Stomach (tissue), 9 donors: ENCODE data around the gene ZNF423. TPM values are rescaled to one million over a fixed set of nuclear protein-coding genes. Genes with fewer than 3 reads are reported as not detected.

ENCODE experiments used
- DNase-seq, 2 donors: peaks; one replicate each; pipeline versions ENCODE4 v3.0.0 to v3.0.0-alpha.2; 2013 to 2019
- H3K27ac ChIP-seq, 5 donors: fragments of 200-600 bp in 4 of 5; sonication (generic) in 4 of 5; one replicate each; pipeline ENCODE4 v1.5.1; 2013 to 2019; ENCODE audit warnings: mild to moderate bottlenecking in 1 of 5, moderate library complexity in 1 of 5
- H3K27me3 ChIP-seq, 3 donors: fragments of 200-600 bp; sonication (generic); one replicate each; pipeline ENCODE4 v1.5.1; 2017 to 2019; ENCODE audit warnings: mixed run types in 1 of 3
- H3K36me3 ChIP-seq, 4 donors: fragments of 200-600 bp; sonication (generic); 1 replicate in 3 of 4; 2 replicates in 1 of 4; pipeline ENCODE4 v1.5.1; 2016 to 2019
- H3K4me1 ChIP-seq, 4 donors: fragments of 200-600 bp; sonication (generic); one replicate each; pipeline ENCODE4 v1.5.1; 2016 to 2019
- H3K4me3 ChIP-seq, 4 donors: fragments of 200-600 bp; sonication (generic) in 3 of 4; one replicate each; pipeline ENCODE4 v1.5.1; 2016 to 2019; ENCODE audit warnings: mild to moderate bottlenecking in 1 of 4
- H3K9me3 ChIP-seq, 4 donors: fragments of 200-600 bp; sonication (generic); one replicate each; pipeline ENCODE4 v1.5.1; 2016 to 2019
- EP300 ChIP-seq: sonication (generic); formaldehyde crosslinking; IDR thresholded peaks from one replicate; pipeline ENCODE4 v1.6.1; 2017; ENCODE audit warnings: antibody characterized with exemption
- POLR2A ChIP-seq, 4 donors: fragments of 450-650 bp; IDR thresholded peaks; one replicate each; pipeline ENCODE4 v1.6.1; 2016; ENCODE audit warnings: antibody characterized with exemption in 4 of 4, control low read depth in 2 of 4, mild to moderate bottlenecking in 1 of 4, moderate library complexity in 1 of 4
- POLR2AphosphoS5 ChIP-seq, 3 donors: sonication (generic); formaldehyde crosslinking; IDR thresholded peaks; one replicate each; pipeline ENCODE4 v1.6.1; 2016; ENCODE audit warnings: antibody characterized with exemption in 3 of 3
- whole genome bisulfite sequencing, 5 donors: extraction: QIAGEN DNeasy Blood & Tissue Kit in 3 of 5; methylation state at CpG; one replicate each; pipeline versions ENCODE4 v1.1.5 to v1.1.7; 2013 to 2018; 5-methylcytosine and 5-hydroxymethylcytosine counted together
- intact Hi-C: fragments of 100-400 bp; cut with DNase I; formaldehyde crosslinking; loops from one replicate; pipeline ENCODE4 v1.15.1; 2023; ENCODE audit warnings: low total_unique reads
- polyA plus RNA-seq, 3 donors: library from polyadenylated mRNA; stranded (reverse); fragments of 200-250 nt; gene quantifications; one replicate each; pipeline ENCODE4 v1.2.3, GENCODE V29; 2013
- total RNA-seq, 5 donors: library from RNA; depleted of rRNA; stranded (reverse); fragments of >200 nt; gene quantifications; one replicate each; pipeline versions ENCODE4 v1.1.0 to v1.2.3, GENCODE V29; 2014 to 2016
- TF ChIP-seq, protein P1 (sequence below), 7 experiments: fragments of 450-650 bp in 4 of 7; fragments of 200-600 bp in 3 of 7; sonication (generic) in 3 of 7; IDR thresholded peaks; one replicate each; pipeline ENCODE4 v1.5.1; 2016 to 2019; ENCODE audit warnings: antibody characterized with exemption in 7 of 7, control low read depth in 2 of 7, mild to moderate bottlenecking in 1 of 7
- donor health status: healthy with polysubstance abuse.
- donor health status: Bipolar disorder and iron deficiency.
- donor health status: healthy.

ZNF423 gene
- total and polyA plus RNA-seq, 8 donors, result 0.29 to 3.5 (median 1.0) TPM

DNA sequence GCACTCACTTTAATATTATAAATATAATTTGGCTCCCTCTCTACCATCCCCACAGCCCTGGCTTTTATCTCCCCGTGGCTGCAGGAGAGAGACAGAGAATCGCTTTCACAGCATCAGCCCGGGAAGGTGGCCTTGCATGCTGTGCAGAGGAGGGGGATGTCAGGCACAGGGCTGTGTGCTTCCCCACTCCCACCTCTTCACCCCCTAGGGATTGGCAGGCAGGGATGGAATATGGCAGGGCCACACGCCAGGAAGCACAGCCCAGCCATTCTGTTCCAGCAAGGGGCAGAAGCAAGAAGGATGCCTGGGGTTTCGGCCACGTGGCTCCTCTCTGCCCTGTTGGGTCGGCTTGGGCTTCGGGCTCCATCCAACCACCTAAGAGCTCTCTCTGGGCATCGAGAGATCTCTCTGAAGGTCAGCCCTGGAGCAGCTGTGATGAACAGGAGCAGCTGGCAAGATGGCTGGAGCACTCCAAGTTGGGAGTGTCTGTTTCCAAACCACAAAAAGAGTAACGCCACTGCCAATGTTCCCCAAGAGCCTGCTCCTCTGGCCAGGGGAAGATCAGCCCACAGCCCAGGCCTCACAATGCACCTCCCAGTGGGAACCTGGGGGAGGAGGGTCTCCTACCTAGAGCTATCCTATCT is 259.1 kb downstream of the ZNF423 start:
- H3K4me1 ChIP-seq, result peaks cover 0 to 18% (median 8%) of the 10 kb centered on the region in 4 donors
- WGBS, 5 donors, result 60 to 72% (median 70%) methylated on average over 5 to 10 of the region's 10 CpGs
- no peaks in the 10 kb centered on the region for H3K36me3 ChIP-seq
- peak overlapping the region in 3 of 5 donors; percentile 5 to 43 (median 41) for H3K27ac ChIP-seq
- DNase-seq, result peak in 1 of 2 donors; percentile 24
- no peaks in the 10 kb centered on the region for H3K27me3 ChIP-seq
- no peak overlapping the region for H3K4me3 ChIP-seq
- intact Hi-C loops, result loop anchor here (10.0 kb wide), 1 partner anchor 102 kb away; no protein-coding TSS in a partner anchor
- TF ChIP-seq, protein P1, sequence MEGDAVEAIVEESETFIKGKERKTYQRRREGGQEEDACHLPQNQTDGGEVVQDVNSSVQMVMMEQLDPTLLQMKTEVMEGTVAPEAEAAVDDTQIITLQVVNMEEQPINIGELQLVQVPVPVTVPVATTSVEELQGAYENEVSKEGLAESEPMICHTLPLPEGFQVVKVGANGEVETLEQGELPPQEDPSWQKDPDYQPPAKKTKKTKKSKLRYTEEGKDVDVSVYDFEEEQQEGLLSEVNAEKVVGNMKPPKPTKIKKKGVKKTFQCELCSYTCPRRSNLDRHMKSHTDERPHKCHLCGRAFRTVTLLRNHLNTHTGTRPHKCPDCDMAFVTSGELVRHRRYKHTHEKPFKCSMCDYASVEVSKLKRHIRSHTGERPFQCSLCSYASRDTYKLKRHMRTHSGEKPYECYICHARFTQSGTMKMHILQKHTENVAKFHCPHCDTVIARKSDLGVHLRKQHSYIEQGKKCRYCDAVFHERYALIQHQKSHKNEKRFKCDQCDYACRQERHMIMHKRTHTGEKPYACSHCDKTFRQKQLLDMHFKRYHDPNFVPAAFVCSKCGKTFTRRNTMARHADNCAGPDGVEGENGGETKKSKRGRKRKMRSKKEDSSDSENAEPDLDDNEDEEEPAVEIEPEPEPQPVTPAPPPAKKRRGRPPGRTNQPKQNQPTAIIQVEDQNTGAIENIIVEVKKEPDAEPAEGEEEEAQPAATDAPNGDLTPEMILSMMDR (IDR thresholded peaks at IDR 0.05), result no peak
- TF ChIP-seq EP300, result no peak
- H3K9me3 ChIP-seq, result no peaks in the 10 kb centered on the region

- DNase-seq, result peak; percentile 21 to 58
- Histone ChIP-seq H3K36me3 (no peaks in the 10 kb centered on the region), H3K4me1 (peaks cover 0 to 18% (median 8%) of the 10 kb centered on the region in 4 donors), H3K27me3 (no peaks in the 10 kb centered on the region), H3K27ac (peak overlapping the region in 3 of 5 donors; percentile 5 to 43 (median 41)), H3K9me3 (no peaks in the 10 kb centered on the region), H3K4me3 (peak overlapping the region in 1 of 4 donors; percentile 7)
- TF ChIP-seq, protein P1 (IDR thresholded peaks at IDR 0.05), result no peak
- TF ChIP-seq POLR2A (IDR thresholded peaks at IDR 0.05) (no peak), POLR2AphosphoS5 (IDR thresholded peaks at IDR 0.05) (no peak), EP300 (no peak)
- 27 to 48% (median 39%) methylated on average over 11 of the region's 11 CpGs for WGBS, 5 donors
- intact Hi-C loops, result loop anchor here (10.0 kb wide), 1 partner anchor 101 kb away; no protein-coding TSS in a partner anchor
These were observed 259.8 kb downstream of the ZNF423 start for GRCh38 chr16:49596068-49596467.

DNA sequence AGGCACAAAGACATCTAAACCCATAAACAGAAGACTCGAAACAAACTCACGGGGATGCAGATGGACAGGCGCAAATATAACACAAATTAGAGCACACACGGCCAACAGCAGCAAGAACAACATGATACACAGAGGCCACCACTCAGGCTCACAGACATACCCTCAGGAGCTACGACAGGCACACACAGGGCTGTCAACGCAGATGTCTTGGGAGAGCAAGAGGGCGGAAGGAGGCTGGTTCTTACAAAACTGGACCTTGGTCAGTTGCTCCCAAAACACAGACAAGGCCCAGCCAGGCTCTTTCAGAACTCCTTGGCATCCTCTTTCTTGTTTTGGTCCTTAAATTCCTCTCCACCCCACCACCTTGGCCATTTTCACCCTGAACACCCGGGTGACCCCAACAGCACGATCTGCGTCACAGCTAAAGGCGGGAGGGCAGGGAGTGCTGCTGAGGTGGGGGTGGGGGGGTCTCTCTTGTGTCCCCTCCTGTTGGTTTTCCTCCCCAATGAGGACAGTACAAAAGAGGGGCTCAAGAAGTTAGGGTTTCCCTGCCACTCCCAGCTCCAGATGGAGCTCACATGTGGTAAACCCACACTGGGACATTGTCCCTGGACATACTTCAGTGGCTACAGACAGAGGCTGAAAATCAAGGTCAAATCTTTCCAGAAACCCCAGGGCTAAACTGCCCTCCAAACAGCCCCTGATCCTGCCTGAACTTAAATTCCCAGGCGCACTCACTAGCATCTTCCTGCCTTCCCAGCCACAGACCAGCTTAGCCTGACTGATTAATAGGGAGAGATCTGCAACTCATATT is 261.0 kb downstream of the ZNF423 start:
- Histone ChIP-seq H3K36me3 (no peaks in the 10 kb centered on the region), H3K27me3 (peaks cover 0 to 8% (median 0%) of the 10 kb centered on the region in 3 donors), H3K4me3 (no peak overlapping the region), H3K27ac (no peak overlapping the region), H3K9me3 (no peaks in the 10 kb centered on the region), H3K4me1 (peaks cover 0 to 18% (median 8%) of the 10 kb centered on the region in 4 donors)
- intact Hi-C loops, result loop anchor here (5.0 to 10.0 kb wide), 2 partner anchors 100 to 188 kb away; no protein-coding TSS in a partner anchor
- peak in 1 of 2 donors; percentile 9 for DNase-seq
- TF ChIP-seq EP300 (no peak), POLR2A (IDR thresholded peaks at IDR 0.05) (no peak), POLR2AphosphoS5 (IDR thresholded peaks at IDR 0.05) (no peak)
- TF ChIP-seq, protein P1 (IDR thresholded peaks at IDR 0.05), result no peak
- 85 to 92% (median 91%) methylated on average over 12 of the region's 12 CpGs for WGBS, 5 donors

DNA sequence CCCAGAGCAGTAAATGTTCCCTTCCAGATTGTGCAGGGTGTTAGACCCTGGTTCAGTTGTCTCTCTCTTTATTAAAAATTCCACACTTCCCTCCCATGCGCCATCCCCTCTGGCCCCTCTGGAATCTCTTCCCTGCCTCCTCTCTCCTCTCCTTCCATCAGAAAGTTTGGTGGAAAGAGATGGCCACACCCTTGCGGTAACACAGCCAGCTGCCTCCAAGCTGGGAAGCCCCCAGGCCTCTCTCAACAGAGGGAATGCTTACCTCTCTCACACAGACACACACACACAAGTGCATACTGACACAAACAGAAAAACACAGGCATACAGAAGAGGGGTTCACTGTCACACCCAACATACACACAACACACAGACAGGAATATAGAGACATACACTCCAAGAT is 261.8 kb downstream of the ZNF423 start:
- Histone ChIP-seq H3K4me3 (no peak overlapping the region), H3K9me3 (no peaks in the 10 kb centered on the region), H3K36me3 (no peaks in the 10 kb centered on the region), H3K4me1 (peaks cover 0 to 18% (median 8%) of the 10 kb centered on the region in 4 donors), H3K27ac (no peak overlapping the region), H3K27me3 (peaks cover 0 to 8% (median 0%) of the 10 kb centered on the region in 3 donors)
- intact Hi-C loops, result loop anchor here (5.0 to 10.0 kb wide), 2 partner anchors 99 to 187 kb away; no protein-coding TSS in a partner anchor
- no peak for DNase-seq
- 44 to 91% (median 78%) methylated on average over 2 of the region's 2 CpGs for WGBS, 5 donors
- TF ChIP-seq POLR2AphosphoS5 (IDR thresholded peaks at IDR 0.05) (no peak), EP300 (no peak), POLR2A (IDR thresholded peaks at IDR 0.05) (no peak)
- TF ChIP-seq, protein P1 (IDR thresholded peaks at IDR 0.05), result no peak
